ENCODE measurements around the gene PLIN3.
A peak's percentile ranks its signal among the peaks of the same experiment; 100 is the strongest.

Gene PLIN3

DNA sequence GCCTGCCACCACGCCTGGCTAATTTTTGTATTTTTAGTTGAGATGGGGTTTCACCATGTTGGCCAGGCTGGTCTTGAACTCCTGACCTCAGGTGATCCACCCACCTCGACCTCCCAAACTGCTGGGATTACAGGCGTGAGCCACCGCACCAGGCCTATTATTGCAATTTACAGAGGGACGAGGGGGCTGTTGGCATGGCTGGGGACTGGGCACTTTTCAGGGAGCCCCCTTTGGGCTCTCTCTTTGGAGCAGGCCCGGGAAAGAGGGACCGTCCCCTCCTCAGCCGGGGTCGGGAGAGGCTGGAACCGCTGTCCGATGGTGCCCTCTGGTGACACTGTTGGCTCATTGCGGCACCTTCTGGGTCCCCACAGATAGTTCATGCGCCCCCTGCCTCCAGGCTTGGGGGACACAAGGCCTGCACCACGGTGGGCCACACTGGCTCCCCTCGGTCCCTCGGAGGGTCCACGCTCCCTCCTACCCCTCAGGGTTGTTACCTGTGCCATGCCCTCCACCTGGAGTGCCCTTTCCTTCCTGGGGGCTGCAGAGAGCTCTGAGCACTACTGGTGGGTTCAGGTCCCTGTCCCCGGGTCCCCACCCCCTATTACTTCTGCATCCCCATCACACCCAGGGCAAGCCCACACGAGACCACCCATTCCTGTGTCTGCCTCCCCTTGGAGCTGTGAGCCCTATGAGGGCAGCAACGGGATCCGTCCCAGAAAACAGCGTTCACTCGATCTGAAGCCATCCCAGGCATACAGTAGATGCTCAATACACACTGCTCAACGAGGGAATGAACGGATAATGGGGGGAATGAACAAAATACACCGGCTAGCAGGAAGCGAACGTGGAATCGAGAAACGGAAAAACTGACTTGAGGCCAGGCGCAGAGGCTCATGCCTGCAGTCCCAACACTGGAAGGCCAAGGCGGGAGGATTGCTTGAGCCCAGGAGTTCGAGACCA is 63.5 kb downstream of the PLIN3 start (continued):
- no peak for TF ChIP-seq ZBTB7A (tag by site-specific recombination; IDR thresholded peaks at IDR 0.05; ENCODE audit: low read depth)
- peak; percentile 25; the same call in 1 of the 2 replicates for TF ChIP-seq ZFHX2 (tag by site-specific recombination; conservative IDR thresholded peaks at IDR 0.05)
- no peak for TF ChIP-seq ZNF202 (tag by site-specific recombination; IDR thresholded peaks at IDR 0.05; ENCODE audit: borderline replicate concordance)
- no peak for TF ChIP-seq ZNF112 (tag by site-specific recombination; IDR thresholded peaks at IDR 0.05)
- TF ChIP-seq ZFP37 (tag by site-specific recombination; IDR thresholded peaks at IDR 0.05): no peak
- TF ChIP-seq ZNF133 (tag by site-specific recombination; IDR thresholded peaks at IDR 0.05): no peak
- TF ChIP-seq ZNF561 (tag by site-specific recombination; IDR thresholded peaks at IDR 0.05; ENCODE audit: borderline replicate concordance): peak; percentile 40; the same call in 1 of the 2 replicates
- TF ChIP-seq ZNF658 (tag by site-specific recombination; IDR thresholded peaks at IDR 0.05): no peak
- TF ChIP-seq, protein P1, sequence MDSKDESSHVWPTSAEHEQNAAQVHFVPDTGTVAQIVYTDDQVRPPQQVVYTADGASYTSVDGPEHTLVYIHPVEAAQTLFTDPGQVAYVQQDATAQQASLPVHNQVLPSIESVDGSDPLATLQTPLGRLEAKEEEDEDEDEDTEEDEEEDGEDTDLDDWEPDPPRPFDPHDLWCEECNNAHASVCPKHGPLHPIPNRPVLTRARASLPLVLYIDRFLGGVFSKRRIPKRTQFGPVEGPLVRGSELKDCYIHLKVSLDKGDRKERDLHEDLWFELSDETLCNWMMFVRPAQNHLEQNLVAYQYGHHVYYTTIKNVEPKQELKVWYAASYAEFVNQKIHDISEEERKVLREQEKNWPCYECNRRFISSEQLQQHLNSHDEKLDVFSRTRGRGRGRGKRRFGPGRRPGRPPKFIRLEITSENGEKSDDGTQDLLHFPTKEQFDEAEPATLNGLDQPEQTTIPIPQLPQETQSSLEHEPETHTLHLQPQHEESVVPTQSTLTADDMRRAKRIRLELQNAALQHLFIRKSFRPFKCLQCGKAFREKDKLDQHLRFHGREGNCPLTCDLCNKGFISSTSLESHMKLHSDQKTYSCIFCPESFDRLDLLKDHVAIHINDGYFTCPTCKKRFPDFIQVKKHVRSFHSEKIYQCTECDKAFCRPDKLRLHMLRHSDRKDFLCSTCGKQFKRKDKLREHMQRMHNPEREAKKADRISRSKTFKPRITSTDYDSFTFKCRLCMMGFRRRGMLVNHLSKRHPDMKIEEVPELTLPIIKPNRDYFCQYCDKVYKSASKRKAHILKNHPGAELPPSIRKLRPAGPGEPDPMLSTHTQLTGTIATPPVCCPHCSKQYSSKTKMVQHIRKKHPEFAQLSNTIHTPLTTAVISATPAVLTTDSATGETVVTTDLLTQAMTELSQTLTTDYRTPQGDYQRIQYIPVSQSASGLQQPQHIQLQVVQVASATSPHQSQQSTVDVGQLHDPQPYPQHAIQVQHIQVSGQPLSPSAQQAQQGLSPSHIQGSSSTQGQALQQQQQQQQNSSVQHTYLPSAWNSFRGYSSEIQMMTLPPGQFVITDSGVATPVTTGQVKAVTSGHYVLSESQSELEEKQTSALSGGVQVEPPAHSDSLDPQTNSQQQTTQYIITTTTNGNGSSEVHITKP (tag by site-specific recombination; IDR thresholded peaks at IDR 0.05): peak; percentile 49; the same call in 1 of the 2 replicates
- no peak for TF ChIP-seq ZNF354C (tag by site-specific recombination; IDR thresholded peaks at IDR 0.05; ENCODE audit: borderline replicate concordance, low read depth)
- 0 out of 2 replicates have a peak, but pooled peaks have one; percentile 26 for TF ChIP-seq ZEB2 (tag by site-specific recombination; IDR thresholded peaks at IDR 0.05)
- TF ChIP-seq, protein P2, sequence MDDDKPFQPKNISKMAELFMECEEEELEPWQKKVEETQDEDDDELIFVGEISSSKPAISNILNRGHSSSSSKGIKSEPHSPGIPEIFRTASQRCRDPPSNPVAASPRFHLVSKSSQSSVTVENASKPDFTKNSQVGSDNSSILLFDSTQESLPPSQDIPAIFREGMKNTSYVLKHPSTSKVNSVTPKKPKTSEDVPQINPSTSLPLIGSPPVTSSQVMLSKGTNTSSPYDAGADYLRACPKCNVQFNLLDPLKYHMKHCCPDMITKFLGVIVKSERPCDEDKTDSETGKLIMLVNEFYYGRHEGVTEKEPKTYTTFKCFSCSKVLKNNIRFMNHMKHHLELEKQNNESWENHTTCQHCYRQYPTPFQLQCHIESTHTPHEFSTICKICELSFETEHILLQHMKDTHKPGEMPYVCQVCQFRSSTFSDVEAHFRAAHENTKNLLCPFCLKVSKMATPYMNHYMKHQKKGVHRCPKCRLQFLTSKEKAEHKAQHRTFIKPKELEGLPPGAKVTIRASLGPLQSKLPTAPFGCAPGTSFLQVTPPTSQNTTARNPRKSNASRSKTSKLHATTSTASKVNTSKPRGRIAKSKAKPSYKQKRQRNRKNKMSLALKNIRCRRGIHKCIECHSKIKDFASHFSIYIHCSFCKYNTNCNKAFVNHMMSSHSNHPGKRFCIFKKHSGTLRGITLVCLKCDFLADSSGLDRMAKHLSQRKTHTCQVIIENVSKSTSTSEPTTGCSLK (tag by site-specific recombination; IDR thresholded peaks at IDR 0.05): no peak
- TF ChIP-seq, protein P3, sequence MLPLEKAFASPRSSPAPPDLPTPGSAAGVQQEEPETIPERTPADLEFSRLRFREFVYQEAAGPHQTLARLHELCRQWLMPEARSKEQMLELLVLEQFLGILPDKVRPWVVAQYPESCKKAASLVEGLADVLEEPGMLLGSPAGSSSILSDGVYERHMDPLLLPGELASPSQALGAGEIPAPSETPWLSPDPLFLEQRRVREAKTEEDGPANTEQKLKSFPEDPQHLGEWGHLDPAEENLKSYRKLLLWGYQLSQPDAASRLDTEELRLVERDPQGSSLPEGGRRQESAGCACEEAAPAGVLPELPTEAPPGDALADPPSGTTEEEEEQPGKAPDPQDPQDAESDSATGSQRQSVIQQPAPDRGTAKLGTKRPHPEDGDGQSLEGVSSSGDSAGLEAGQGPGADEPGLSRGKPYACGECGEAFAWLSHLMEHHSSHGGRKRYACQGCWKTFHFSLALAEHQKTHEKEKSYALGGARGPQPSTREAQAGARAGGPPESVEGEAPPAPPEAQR (tag by site-specific recombination; IDR thresholded peaks at IDR 0.05): no peak
- TF ChIP-seq GLI2 (tag by site-specific recombination; IDR thresholded peaks at IDR 0.05; ENCODE audit: borderline replicate concordance, low read depth): no peak
- TF ChIP-seq KLF8 (tag by site-specific recombination; IDR thresholded peaks at IDR 0.05): no peak
- TF ChIP-seq ZBTB8A (tag by site-specific recombination; IDR thresholded peaks at IDR 0.05): peak; percentile 28; the same call in 1 of the 2 replicates
- no peak for TF ChIP-seq RBAK (tag by site-specific recombination; IDR thresholded peaks at IDR 0.05)
- TF ChIP-seq, protein P4, sequence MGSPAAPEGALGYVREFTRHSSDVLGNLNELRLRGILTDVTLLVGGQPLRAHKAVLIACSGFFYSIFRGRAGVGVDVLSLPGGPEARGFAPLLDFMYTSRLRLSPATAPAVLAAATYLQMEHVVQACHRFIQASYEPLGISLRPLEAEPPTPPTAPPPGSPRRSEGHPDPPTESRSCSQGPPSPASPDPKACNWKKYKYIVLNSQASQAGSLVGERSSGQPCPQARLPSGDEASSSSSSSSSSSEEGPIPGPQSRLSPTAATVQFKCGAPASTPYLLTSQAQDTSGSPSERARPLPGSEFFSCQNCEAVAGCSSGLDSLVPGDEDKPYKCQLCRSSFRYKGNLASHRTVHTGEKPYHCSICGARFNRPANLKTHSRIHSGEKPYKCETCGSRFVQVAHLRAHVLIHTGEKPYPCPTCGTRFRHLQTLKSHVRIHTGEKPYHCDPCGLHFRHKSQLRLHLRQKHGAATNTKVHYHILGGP (tag by site-specific recombination; IDR thresholded peaks at IDR 0.05): no peak
- no peak for TF ChIP-seq ZNF701 (tag by site-specific recombination; IDR thresholded peaks at IDR 0.05)
- no peak for TF ChIP-seq MZF1 (tag by site-specific recombination; IDR thresholded peaks at IDR 0.05; ENCODE audit: borderline replicate concordance)
- no peak for TF ChIP-seq ZNF501 (tag by site-specific recombination; IDR thresholded peaks at IDR 0.05)
- TF ChIP-seq TCF7L2 (IDR thresholded peaks at IDR 0.05; ENCODE audit: borderline replicate concordance, low read depth, low read length): no peak
- no peak for TF ChIP-seq OVOL3 (tag by site-specific recombination; IDR thresholded peaks at IDR 0.05)
- 0 out of 2 replicates have a peak, but pooled peaks have one; percentile 27 for TF ChIP-seq GLIS1 (tag by site-specific recombination; IDR thresholded peaks at IDR 0.05)
- TF ChIP-seq, protein P5, sequence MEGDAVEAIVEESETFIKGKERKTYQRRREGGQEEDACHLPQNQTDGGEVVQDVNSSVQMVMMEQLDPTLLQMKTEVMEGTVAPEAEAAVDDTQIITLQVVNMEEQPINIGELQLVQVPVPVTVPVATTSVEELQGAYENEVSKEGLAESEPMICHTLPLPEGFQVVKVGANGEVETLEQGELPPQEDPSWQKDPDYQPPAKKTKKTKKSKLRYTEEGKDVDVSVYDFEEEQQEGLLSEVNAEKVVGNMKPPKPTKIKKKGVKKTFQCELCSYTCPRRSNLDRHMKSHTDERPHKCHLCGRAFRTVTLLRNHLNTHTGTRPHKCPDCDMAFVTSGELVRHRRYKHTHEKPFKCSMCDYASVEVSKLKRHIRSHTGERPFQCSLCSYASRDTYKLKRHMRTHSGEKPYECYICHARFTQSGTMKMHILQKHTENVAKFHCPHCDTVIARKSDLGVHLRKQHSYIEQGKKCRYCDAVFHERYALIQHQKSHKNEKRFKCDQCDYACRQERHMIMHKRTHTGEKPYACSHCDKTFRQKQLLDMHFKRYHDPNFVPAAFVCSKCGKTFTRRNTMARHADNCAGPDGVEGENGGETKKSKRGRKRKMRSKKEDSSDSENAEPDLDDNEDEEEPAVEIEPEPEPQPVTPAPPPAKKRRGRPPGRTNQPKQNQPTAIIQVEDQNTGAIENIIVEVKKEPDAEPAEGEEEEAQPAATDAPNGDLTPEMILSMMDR (tag by site-specific recombination; IDR thresholded peaks at IDR 0.05): peak; percentile 96
- no peak for TF ChIP-seq ZNF426 (tag by site-specific recombination; IDR thresholded peaks at IDR 0.05)
- TF ChIP-seq KLF10 (tag by site-specific recombination; IDR thresholded peaks at IDR 0.05): no peak; the same call in 1 of the 2 replicates
- no peak for TF ChIP-seq SP7 (tag by site-specific recombination; IDR thresholded peaks at IDR 0.05)
- 0 out of 2 replicates have a peak, but pooled peaks have one; percentile 15 for TF ChIP-seq KLF7 (tag by site-specific recombination; IDR thresholded peaks at IDR 0.05; ENCODE audit: borderline replicate concordance)
